Esophagus (tissue), 2 donors: Measurements from ENCODE around the gene DLGAP1. TPM values are rescaled to one million over a fixed set of nuclear protein-coding genes. Genes with fewer than 3 reads are reported as not detected.

Source experiments
- H3K27ac ChIP-seq, 2 donors: one replicate each; pipeline ENCODE4 v1.5.1; 2013; ENCODE audit warnings: low read depth in 2 of 2, mild to moderate bottlenecking in 2 of 2, inconsistent platforms in 1 of 2, low read length in 1 of 2, moderate library complexity in 1 of 2
- H3K27me3 ChIP-seq, 2 donors: one replicate each; pipeline ENCODE4 v1.6.1; 2013; ENCODE audit warnings: low read length in 2 of 2, control low read depth in 1 of 2, mild to moderate bottlenecking in 1 of 2; ENCODE audit not compliant: insufficient read depth in 2 of 2, control insufficient read depth in 1 of 2
- H3K36me3 ChIP-seq, 2 donors: one replicate each; pipeline ENCODE4 v1.6.1; 2013; ENCODE audit warnings: low read length in 1 of 2; ENCODE audit not compliant: control insufficient read depth in 2 of 2, insufficient read depth in 2 of 2
- H3K4me1 ChIP-seq, 2 donors: one replicate each; pipeline ENCODE4 v1.6.1; 2013; ENCODE audit warnings: low read length in 1 of 2; ENCODE audit not compliant: control insufficient read depth in 2 of 2, insufficient read depth in 2 of 2
- H3K4me3 ChIP-seq, 2 donors: one replicate each; pipeline ENCODE4 v1.5.1; 2013; ENCODE audit warnings: low read length in 2 of 2, mild to moderate bottlenecking in 2 of 2, low read depth in 1 of 2, moderate library complexity in 1 of 2
- H3K9me3 ChIP-seq, 2 donors: one replicate each; pipeline ENCODE4 v1.6.1; 2013; ENCODE audit warnings: mild to moderate bottlenecking in 2 of 2, low read depth in 1 of 2, low read length in 1 of 2, moderate library complexity in 1 of 2; ENCODE audit not compliant: control insufficient read depth in 2 of 2, insufficient read depth in 1 of 2
- WGBS, 2 donors: extraction: QIAGEN DNeasy Blood & Tissue Kit; methylation state at CpG; one replicate each; pipeline ENCODE4 v1.1.7; 2013; 5-methylcytosine and 5-hydroxymethylcytosine counted together
- polyA plus RNA-seq, 2 donors: library from polyadenylated mRNA; stranded (reverse); fragments of 200-250 nt; gene quantifications; one replicate each; pipeline ENCODE4 v1.2.3, GENCODE V29; 2013
- donor health status: healthy with polysubstance abuse.
- donor health status: Bipolar disorder and iron deficiency.

DLGAP1 gene
- polyA plus RNA-seq, 2 donors: 0.47 to 0.59 TPM

- H3K36me3 ChIP-seq: no peaks in the 10 kb centered on the region
- no peaks in the 10 kb centered on the region for H3K27me3 ChIP-seq
- no peak overlapping the region for H3K27ac ChIP-seq
- H3K4me3 ChIP-seq: no peak overlapping the region
- no peaks in the 10 kb centered on the region for H3K4me1 ChIP-seq
- peaks cover 0 to 4% of the 10 kb centered on the region in 2 donors for H3K9me3 ChIP-seq
- 69 to 72% methylated on average over 4 of the region's 4 CpGs for WGBS, 2 donors
Observed at GRCh38 chr18:3726238-3726951, 728.7 kb downstream of the DLGAP1 start.

GRCh38 chr18:3725115-3725514, 730.0 kb downstream of the DLGAP1 start:
- H3K9me3 ChIP-seq: peaks cover 0 to 4% of the 10 kb centered on the region in 2 donors
- no peaks in the 10 kb centered on the region for H3K27me3 ChIP-seq
- H3K36me3 ChIP-seq: no peaks in the 10 kb centered on the region
- WGBS, 2 donors: 79 to 82% methylated on average over 2 of the region's 2 CpGs
- no peaks in the 10 kb centered on the region for H3K4me1 ChIP-seq
- no peak overlapping the region for H3K4me3 ChIP-seq
- no peak overlapping the region for H3K27ac ChIP-seq

GRCh38 chr18:3723554-3723953, 731.6 kb downstream of the DLGAP1 start:
- H3K4me1 ChIP-seq: no peaks in the 10 kb centered on the region
- H3K4me3 ChIP-seq: no peak overlapping the region
- no peaks in the 10 kb centered on the region for H3K36me3 ChIP-seq
- H3K27ac ChIP-seq: no peak overlapping the region
- no peaks in the 10 kb centered on the region for H3K27me3 ChIP-seq
- no peaks in the 10 kb centered on the region for H3K9me3 ChIP-seq

GRCh38 chr18:3722649-3723433, 732.3 kb downstream of the DLGAP1 start:
- no peaks in the 10 kb centered on the region for H3K9me3 ChIP-seq
- H3K27ac ChIP-seq: no peak overlapping the region
- 50 to 51% methylated on average over 5 of the region's 5 CpGs for WGBS, 2 donors
- no peaks in the 10 kb centered on the region for H3K36me3 ChIP-seq
- no peaks in the 10 kb centered on the region for H3K27me3 ChIP-seq
- H3K4me3 ChIP-seq: no peak overlapping the region
- H3K4me1 ChIP-seq: no peaks in the 10 kb centered on the region

- no peaks in the 10 kb centered on the region for H3K4me1 ChIP-seq
- no peak overlapping the region for H3K4me3 ChIP-seq
- no peaks in the 10 kb centered on the region for H3K36me3 ChIP-seq
- H3K27me3 ChIP-seq: no peaks in the 10 kb centered on the region
- 64 to 72% methylated on average over 7 of the region's 7 CpGs for WGBS, 2 donors
- H3K27ac ChIP-seq: peak overlapping the region in 1 of 2 donors; percentile 63
- H3K9me3 ChIP-seq: no peaks in the 10 kb centered on the region
Observed at GRCh38 chr18:3721771-3722648, 733.1 kb downstream of the DLGAP1 start.

GRCh38 chr18:3720818-3721545, 734.1 kb downstream of the DLGAP1 start:
- H3K4me3 ChIP-seq: no peak overlapping the region
- H3K27me3 ChIP-seq: no peaks in the 10 kb centered on the region
- H3K36me3 ChIP-seq: no peaks in the 10 kb centered on the region
- WGBS, 2 donors: 79 to 86% methylated on average over 4 of the region's 4 CpGs
- no peak overlapping the region for H3K27ac ChIP-seq
- no peaks in the 10 kb centered on the region for H3K4me1 ChIP-seq
- H3K9me3 ChIP-seq: no peaks in the 10 kb centered on the region

GRCh38 chr18:3720159-3720558, 734.9 kb downstream of the DLGAP1 start:
- H3K4me1 ChIP-seq: no peaks in the 10 kb centered on the region
- 68 to 78% methylated on average over 1 of the region's 1 CpG for WGBS, 2 donors
- no peaks in the 10 kb centered on the region for H3K36me3 ChIP-seq
- no peak overlapping the region for H3K27ac ChIP-seq
- no peak overlapping the region for H3K4me3 ChIP-seq
- no peaks in the 10 kb centered on the region for H3K27me3 ChIP-seq
- no peaks in the 10 kb centered on the region for H3K9me3 ChIP-seq

GRCh38 chr18:3717376-3718025, 737.6 kb downstream of the DLGAP1 start:
- no peak overlapping the region for H3K27ac ChIP-seq

More at GRCh38 chr18:3717376-3718025, 737.6 kb downstream of the DLGAP1 start:
- no peaks in the 10 kb centered on the region for H3K36me3 ChIP-seq
- no peaks in the 10 kb centered on the region for H3K9me3 ChIP-seq
- no peaks in the 10 kb centered on the region for H3K27me3 ChIP-seq
- no peak overlapping the region for H3K4me3 ChIP-seq
- 59 to 63% methylated on average over 5 of the region's 5 CpGs for WGBS, 2 donors
- H3K4me1 ChIP-seq: no peaks in the 10 kb centered on the region
